Heart left ventricle (tissue), 13 donors: ENCODE measurements around the gene C7orf25.

Experiments used
- POLR2A ChIP-seq, 2 donors: fragments of 450-650 bp; IDR thresholded peaks; one replicate each; pipeline ENCODE4 v1.6.1; 2017; ENCODE audit warnings: antibody characterized with exemption in 2 of 2, mild to moderate bottlenecking in 2 of 2, moderate library complexity in 2 of 2
- TF ChIP-seq, protein P1 (sequence below), 12 donors: fragments of 200-600 bp; sonication (generic) in 4 of 12; IDR thresholded peaks; one replicate each; pipeline versions ENCODE4 v1.5.0 to v1.8.0; 2018 to 2022; ENCODE audit warnings: antibody characterized with exemption in 12 of 12, mild to moderate bottlenecking in 5 of 12
- donor health status: ischemic (EF 13 %, LVEDD 7.1; RV severe dilation, severe dysfunction).
- donor health status: DM: no; HTN: yes; CAD: no.
- donor health status: DM: no; HTN: no; CAD: no.
- donor health status: ischemic (EF 25% LVEDD 6.9; RV normal size, moderate dysfunction).
- donor health status: ischemic (EF 25% LVEDD 5.7; RV mildly dilated, moderate dysfunction).
- donor health status: ischemic (EF 35%, LVEDD 5.7; RV mildly dilated, moderate dysfunction).
- donor health status: nonischemic (EF 11% LVEDD 7.7; RV severe dilation, severe dysfunction).
- donor health status: DM: yes; HTN: yes; CAD: no.
- donor health status: PGD.
- donor health status: ischemic (EF 29% LVEDD 5.4; RV normal size, mild dysfunction).
- donor health status: nonischemic (EF 23%, LVEDD 6.1; RV moderate dilation, normal function).

DNA sequence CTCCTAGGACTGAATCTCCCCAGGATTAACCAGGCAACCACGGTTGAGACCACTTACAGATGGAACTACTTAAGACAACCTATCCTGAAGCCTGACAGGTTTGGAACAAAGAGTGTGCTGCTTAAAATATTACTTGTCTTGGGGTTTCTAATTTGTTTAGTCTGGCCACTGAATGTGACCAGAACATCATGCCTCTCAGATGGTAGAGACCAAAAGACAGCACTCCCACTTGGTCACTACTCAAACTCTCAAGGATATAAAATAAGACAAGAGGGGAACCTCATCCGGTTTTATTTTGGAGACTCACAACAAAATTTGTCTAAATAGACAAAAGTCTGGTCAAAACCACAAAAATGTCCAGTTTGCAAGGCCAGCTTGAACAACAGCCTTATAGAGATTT lies 35.7 kb upstream of the C7orf25 start:
- TF ChIP-seq, protein P1, sequence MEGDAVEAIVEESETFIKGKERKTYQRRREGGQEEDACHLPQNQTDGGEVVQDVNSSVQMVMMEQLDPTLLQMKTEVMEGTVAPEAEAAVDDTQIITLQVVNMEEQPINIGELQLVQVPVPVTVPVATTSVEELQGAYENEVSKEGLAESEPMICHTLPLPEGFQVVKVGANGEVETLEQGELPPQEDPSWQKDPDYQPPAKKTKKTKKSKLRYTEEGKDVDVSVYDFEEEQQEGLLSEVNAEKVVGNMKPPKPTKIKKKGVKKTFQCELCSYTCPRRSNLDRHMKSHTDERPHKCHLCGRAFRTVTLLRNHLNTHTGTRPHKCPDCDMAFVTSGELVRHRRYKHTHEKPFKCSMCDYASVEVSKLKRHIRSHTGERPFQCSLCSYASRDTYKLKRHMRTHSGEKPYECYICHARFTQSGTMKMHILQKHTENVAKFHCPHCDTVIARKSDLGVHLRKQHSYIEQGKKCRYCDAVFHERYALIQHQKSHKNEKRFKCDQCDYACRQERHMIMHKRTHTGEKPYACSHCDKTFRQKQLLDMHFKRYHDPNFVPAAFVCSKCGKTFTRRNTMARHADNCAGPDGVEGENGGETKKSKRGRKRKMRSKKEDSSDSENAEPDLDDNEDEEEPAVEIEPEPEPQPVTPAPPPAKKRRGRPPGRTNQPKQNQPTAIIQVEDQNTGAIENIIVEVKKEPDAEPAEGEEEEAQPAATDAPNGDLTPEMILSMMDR (IDR thresholded peaks at IDR 0.05) = no peak
- TF ChIP-seq POLR2A (IDR thresholded peaks at IDR 0.05) = no peak
